Measurements from ENCODE around the gene USP26. TPM values are rescaled to one million over a fixed set of nuclear protein-coding genes. Genes with fewer than 3 reads are reported as not detected.
"Not testable (repeated sequence)": the region's sequence is repeated elsewhere in the genome, so short reads cannot be mapped to it uniquely, and the experiment has no call there.

USP26 gene
- total RNA-seq, 1 donor: not detected

DNA sequence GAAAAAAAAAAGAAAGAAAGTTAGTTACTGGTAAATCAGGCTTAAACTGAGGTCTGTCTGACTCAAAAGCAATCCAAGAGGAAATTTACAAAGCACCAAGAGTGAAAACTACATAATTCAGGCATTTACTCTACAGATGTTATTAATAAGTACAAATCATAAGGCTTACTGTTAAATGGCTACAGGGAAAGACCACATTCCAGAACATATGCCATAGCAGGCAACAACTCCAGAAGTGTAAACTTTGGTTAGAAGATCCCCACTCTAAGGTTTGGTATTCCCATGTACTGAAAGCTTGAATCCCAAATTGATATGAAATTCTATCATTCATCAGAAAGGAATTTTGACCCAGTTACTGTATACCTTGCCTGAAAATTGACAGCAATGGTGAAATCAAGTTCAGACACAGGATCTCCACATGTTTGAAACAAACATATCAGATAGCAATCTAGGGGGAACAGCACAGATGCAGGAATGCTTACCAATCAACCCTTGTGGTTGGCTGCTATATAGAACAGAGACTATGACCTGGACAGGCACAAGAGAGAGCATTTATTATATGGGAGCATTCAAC is 6.6 kb downstream of the USP26 start:
- no peak overlapping the region for H2AFZ ChIP-seq (ENCODE audit: low read length)
- no peaks in the 10 kb centered on the region for H3K4me1 ChIP-seq (ENCODE audit: insufficient read depth, low read length)
- H3K27ac ChIP-seq (ENCODE audit: low read depth, low read length): no peak overlapping the region
- peaks cover 7% of the 10 kb centered on the region for H3K27me3 ChIP-seq (ENCODE audit: insufficient read depth, low read length)
- no peaks in the 10 kb centered on the region for H3K9me3 ChIP-seq (ENCODE audit: low read depth, low read length)
- no peak overlapping the region for H3K4me3 ChIP-seq (ENCODE audit: insufficient read depth, low read length)
- TF ChIP-seq, protein P1, sequence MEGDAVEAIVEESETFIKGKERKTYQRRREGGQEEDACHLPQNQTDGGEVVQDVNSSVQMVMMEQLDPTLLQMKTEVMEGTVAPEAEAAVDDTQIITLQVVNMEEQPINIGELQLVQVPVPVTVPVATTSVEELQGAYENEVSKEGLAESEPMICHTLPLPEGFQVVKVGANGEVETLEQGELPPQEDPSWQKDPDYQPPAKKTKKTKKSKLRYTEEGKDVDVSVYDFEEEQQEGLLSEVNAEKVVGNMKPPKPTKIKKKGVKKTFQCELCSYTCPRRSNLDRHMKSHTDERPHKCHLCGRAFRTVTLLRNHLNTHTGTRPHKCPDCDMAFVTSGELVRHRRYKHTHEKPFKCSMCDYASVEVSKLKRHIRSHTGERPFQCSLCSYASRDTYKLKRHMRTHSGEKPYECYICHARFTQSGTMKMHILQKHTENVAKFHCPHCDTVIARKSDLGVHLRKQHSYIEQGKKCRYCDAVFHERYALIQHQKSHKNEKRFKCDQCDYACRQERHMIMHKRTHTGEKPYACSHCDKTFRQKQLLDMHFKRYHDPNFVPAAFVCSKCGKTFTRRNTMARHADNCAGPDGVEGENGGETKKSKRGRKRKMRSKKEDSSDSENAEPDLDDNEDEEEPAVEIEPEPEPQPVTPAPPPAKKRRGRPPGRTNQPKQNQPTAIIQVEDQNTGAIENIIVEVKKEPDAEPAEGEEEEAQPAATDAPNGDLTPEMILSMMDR (IDR thresholded peaks at IDR 0.05; ENCODE audit: extremely low read depth, low read depth, low read length): no peak
- DNase-seq (ENCODE audit: insufficient read length, low spot score, missing footprints): no peak
- no peaks in the 10 kb centered on the region for H4K20me1 ChIP-seq (ENCODE audit: insufficient read depth, low read length)
- no peaks in the 10 kb centered on the region for H3K79me2 ChIP-seq (ENCODE audit: insufficient read depth, low read length)
- H3K36me3 ChIP-seq (ENCODE audit: insufficient read depth, low read length): no peaks in the 10 kb centered on the region
- no peak overlapping the region for H3K4me2 ChIP-seq (ENCODE audit: insufficient read depth, low read length)

DNA sequence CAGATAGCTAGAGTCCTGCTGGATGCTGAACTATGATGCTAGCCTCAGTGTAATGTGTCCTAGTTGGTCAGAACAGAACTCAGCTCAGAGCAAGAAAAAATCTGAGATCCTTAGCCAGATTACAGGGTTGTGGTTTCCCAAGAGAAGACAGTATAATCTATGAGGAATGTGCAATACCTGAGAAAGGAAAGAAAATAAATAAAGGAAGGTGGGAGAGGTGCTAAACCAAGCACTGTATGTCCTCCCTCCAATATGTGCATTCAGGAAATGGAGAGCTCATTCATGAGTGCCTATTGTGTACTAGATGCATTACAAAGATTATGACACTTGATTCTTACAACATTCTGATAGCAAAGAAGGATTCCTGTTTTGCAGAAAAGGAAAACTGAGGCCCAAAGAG is 7.5 kb downstream of the USP26 start:
- Histone ChIP-seq H4K20me1 (ENCODE audit: insufficient read depth, low read length) (no peaks in the 10 kb centered on the region), H3K9me3 (ENCODE audit: low read depth, low read length) (no peaks in the 10 kb centered on the region), H3K4me1 (ENCODE audit: insufficient read depth, low read length) (no peaks in the 10 kb centered on the region), H3K4me2 (ENCODE audit: insufficient read depth, low read length) (no peak overlapping the region), H3K4me3 (ENCODE audit: insufficient read depth, low read length) (no peak overlapping the region), H3K27me3 (ENCODE audit: insufficient read depth, low read length) (peaks cover 7% of the 10 kb centered on the region), H3K79me2 (ENCODE audit: insufficient read depth, low read length) (no peaks in the 10 kb centered on the region), H3K36me3 (ENCODE audit: insufficient read depth, low read length) (no peaks in the 10 kb centered on the region), H2AFZ (ENCODE audit: low read length) (no peak overlapping the region), H3K27ac (ENCODE audit: low read depth, low read length) (no peak overlapping the region)
- TF ChIP-seq, protein P1 (IDR thresholded peaks at IDR 0.05; ENCODE audit: extremely low read depth, low read depth, low read length): no peak
- DNase-seq (ENCODE audit: insufficient read length, low spot score, missing footprints): no peak

DNA sequence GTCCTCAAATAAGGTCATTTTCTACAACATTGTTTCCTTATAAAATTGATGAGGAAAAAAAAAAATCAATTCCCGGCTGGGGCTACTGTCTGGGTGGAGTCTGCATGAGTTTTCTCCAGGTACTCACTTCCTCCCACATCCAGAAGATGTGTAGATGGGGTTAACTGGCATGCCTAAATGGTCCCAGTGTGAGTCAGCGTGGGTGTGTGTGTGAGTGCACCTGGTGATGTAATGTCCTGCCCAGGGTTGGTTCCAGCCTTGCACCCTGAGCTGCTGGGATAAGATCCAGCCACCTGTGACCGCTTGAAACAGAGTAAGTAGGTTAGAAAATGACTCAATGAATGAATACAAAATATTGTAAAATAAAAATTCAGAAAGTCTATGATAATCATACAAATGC is 11.1 kb downstream of the USP26 start:
- DNase-seq (ENCODE audit: insufficient read length, low spot score, missing footprints): no peak
- Histone ChIP-seq H3K4me1 (ENCODE audit: insufficient read depth, low read length) (no peaks in the 10 kb centered on the region), H4K20me1 (ENCODE audit: insufficient read depth, low read length) (no peaks in the 10 kb centered on the region), H3K9me3 (ENCODE audit: low read depth, low read length) (no peaks in the 10 kb centered on the region), H3K79me2 (ENCODE audit: insufficient read depth, low read length) (no peaks in the 10 kb centered on the region), H3K4me2 (ENCODE audit: insufficient read depth, low read length) (no peak overlapping the region), H2AFZ (ENCODE audit: low read length) (no peak overlapping the region), H3K4me3 (ENCODE audit: insufficient read depth, low read length) (no peak overlapping the region), H3K36me3 (ENCODE audit: insufficient read depth, low read length) (no peaks in the 10 kb centered on the region), H3K27ac (ENCODE audit: low read depth, low read length) (no peak overlapping the region), H3K27me3 (ENCODE audit: insufficient read depth, low read length) (peaks cover 4% of the 10 kb centered on the region)
- TF ChIP-seq, protein P1 (IDR thresholded peaks at IDR 0.05; ENCODE audit: extremely low read depth, low read depth, low read length): no peak

DNA sequence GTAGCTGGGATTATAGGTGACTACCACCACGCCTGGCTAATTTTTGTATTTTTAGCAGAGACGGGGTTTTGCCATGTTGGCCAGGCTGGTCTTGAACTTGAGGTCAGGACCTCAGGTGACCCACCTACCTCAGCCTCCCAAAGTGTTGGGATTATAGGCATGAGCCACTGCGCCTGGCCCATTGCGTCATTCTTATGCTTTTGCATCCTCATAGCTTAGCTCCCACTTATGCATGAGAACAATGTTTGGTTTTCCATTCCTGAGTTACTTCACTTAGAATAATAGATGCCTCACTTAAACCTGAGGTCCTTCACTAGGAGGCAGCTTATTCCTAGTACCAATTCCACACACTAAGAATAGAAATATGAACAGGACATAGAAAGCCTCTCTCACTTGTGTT is 11.9 kb downstream of the USP26 start:
- H3K4me1 ChIP-seq (ENCODE audit: insufficient read depth, low read length); H3K4me3 ChIP-seq (ENCODE audit: insufficient read depth, low read length); H3K36me3 ChIP-seq (ENCODE audit: insufficient read depth, low read length); H3K79me2 ChIP-seq (ENCODE audit: insufficient read depth, low read length); H3K9me3 ChIP-seq (ENCODE audit: low read depth, low read length); H3K4me2 ChIP-seq (ENCODE audit: insufficient read depth, low read length); DNase-seq (ENCODE audit: insufficient read length, low spot score, missing footprints); H3K27me3 ChIP-seq (ENCODE audit: insufficient read depth, low read length); H4K20me1 ChIP-seq (ENCODE audit: insufficient read depth, low read length); H2AFZ ChIP-seq (ENCODE audit: low read length); H3K27ac ChIP-seq (ENCODE audit: low read depth, low read length): not testable (repeated sequence)
